GDM1 (cell line): ENCODE results near the gene GALK1.

Experiments
- DNase-seq: peaks from one replicate; lab custom pipeline; 2025; lab: John Stamatoyannopoulos, UW

GALK1 gene

DNA sequence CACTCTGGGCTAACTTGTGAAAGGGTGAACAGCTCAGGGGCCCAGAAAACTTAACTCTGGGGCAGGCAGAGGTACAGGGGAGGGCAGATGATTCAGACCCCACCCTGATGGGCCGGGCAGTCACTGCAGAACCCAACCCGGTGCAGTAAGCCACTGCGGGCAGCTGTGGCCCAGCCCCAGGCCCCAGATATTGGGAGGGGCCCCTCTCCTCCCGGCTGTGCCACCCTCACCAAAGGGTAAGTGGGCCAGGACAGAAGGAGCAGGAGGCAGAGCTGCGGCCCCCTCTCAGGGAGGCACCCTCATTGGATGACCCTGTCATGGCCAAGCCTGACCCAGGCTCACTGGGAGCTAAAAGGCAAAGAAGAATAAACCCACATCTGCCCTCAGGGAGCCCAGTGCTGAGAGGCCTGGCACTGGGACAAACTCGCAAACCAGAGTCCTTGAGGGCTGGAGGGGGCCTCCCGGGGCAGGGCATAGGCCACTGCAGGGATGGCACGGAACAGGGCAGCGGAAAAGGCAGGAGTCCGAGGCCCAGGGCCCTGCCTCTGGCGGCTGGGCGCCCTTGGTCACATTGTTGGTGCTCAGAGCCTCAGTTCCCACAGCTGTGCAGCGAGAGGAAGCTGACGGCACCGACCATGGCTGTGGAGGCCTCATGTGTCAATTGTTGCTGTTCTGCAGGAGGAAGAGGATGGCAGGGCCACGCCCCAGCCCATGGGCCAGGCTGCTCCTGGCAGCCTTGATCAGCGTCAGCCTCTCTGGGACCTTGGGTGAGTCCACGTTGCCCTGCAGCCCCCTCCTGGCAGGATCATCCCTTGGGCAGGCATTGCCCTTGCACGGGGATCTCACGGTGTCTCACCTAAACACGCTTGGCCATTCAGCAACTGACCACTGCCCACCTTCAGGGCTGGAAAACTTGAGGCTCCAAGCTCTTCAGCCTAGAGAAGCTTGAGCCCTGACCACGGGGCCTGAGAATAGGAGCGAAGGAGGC lies 40.7 kb downstream of the GALK1 start:
- DNase-seq, result no peak

- DNase-seq, result no peak
Measured at GRCh38 chr17:75723171-75723930, 41.6 kb downstream of the GALK1 start.

GRCh38 chr17:75722542-75723095 lies 42.4 kb downstream of the GALK1 start:
- DNase-seq, result no peak

- DNase-seq, result no peak
Measured at GRCh38 chr17:75722076-75722475, 42.9 kb downstream of the GALK1 start.

DNA sequence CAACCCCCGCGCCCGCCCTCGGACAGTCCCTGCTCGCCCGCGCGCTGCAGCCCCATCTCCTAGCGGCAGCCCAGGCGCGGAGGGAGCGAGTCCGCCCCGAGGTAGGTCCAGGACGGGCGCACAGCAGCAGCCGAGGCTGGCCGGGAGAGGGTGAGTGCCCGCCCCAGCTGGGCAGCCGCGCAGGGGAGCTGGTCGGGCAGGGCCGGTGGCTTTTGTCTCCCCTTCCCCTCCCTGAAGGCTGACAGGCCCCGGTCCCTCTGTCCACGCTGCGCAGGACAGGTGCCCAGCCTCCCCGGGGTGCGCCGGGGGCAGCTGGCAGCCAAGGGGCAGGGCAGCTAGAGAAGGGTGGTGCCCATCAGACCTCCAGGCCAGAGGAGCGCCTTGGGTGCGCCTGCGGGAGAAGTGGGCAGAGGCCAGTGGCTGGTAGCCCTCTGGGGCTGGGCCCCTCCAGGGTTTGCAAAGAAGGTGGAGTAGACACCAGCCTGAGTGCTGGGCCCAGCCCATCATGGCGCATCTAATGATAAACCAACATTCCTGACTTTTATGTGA lies 43.5 kb downstream of the GALK1 start:
- no peak for DNase-seq

DNA sequence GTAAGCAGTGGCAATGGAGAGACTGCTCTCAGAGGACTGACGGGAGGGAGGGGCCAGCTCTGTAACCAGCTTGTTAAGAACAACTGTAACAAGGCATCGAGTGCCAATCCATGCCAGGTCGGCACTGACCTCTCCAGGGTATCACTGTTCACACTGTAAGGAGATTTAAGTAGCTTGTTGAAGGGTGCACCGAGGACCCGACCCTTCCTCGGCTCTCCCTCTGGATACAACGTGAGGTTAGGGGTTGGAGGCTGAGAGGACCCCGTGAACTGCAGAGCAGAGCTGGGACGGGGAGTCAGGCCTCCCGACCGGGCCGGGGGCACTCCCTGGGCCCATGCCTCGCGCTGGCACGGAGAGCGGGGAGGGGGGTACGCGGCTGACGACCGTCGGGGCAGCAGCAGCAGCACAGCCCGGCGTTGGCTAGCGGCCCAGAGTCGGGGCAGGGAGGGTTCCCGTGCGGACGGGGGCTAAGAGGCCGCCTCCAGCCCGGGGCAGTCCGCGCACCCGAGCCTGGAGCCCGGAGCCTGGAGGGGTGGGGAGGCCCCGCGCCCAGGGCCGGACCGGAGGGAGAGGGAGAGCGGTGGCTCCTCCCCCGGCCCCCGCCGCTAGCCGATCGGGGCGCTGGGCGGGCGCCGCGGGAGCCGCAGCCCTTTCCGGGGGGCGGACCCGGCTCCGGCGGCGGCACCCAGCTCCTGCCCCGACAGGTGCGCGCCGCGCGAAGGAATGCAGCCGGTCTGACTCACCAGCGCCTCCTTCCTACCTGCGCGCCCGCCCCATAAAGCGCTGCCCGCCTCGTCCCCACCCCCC lies 44.1 kb downstream of the GALK1 start, which contains the start of gene ITGB4:
TSS of gene ITGB4 (plus strand) at position 804 of the 807 bp plus-strand sequence. CDS start 3,245 bp downstream, outside the sequence.
- DNase-seq, result no peak

DNA sequence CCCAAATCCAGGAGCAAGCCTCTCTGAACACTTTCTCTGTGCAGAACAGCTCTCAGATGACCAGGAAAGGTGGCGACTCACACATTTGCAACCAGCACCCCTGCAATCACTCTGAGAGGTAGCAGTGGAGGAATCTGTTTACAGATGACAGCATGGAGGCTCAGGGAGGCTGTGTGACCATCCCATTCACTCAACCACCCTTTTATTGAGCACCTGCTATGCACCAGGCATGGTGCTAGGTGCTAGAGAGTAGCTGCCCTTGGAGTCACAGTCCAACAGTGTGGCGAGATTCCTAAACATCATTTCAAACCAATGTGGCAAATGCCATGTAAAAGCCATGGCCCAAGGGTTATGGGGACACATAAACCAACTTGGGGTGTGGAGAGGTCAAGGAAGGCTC lies 45.3 kb downstream of the GALK1 start:
- DNase-seq, result no peak

DNA sequence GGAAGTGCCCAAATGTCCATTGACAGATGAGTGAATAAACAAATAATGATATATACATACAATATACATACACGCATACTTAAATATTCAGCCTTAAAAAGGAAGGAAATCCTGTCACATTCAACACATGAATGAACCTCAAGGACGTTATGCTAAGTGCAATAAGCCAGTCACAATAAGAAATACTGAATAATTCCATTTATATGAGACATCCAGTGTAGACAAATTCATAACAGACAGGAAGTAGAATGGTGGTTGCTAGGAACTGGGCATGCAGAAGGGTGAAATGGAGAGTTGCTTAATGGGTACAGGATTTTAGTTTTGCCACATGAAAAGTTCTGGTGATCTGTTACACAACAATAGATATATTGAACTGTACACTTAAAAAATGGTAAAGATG lies 52.5 kb downstream of the GALK1 start:
- DNase-seq, result no peak
